ENCODE data around the gene MYO16.

DNA sequence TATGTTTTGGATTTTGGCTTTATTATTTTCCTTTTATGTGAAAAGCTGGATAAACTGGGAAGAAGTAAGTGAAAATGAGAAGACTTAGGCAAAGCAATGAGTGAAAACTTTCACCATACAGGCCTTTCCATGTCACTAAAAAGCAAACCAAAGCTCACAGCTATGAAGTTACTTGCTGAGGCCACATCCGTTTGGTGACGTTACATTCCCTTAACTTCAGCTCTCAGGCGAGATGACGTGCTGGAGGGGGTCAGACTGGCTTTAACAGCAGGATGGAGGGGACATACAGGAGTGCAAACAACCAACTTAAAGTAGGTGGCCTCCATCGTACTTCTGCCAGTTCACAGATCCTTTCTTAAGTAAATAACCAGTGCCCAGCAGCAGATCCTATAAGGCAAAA, 522.3 kb downstream of the MYO16 start:
- no peak for TF ChIP-seq POLR2A (IDR thresholded peaks at IDR 0.05)
- TF ChIP-seq CTCF (IDR thresholded peaks at IDR 0.05) = no peak
